Neutrophil (primary cell): ENCODE results near the gene ZNF506.
"Not testable (repeated sequence)": the region's sequence is repeated elsewhere in the genome, so short reads cannot be mapped to it uniquely, and the experiment has no call there.

Source experiments
- H3K27ac ChIP-seq: fragments of 200-600 bp; sonication (generic); 2 replicates; pipeline ENCODE4 v1.5.1; 2016; ENCODE audit warnings: mild to moderate bottlenecking, moderate library complexity
- H3K27me3 ChIP-seq: fragments of 200-600 bp; sonication (generic); 2 replicates; pipeline ENCODE4 v1.6.0; 2016; ENCODE audit warnings: mild to moderate bottlenecking
- H3K36me3 ChIP-seq: fragments of 200-600 bp; sonication (generic); 2 replicates; pipeline ENCODE4 v1.5.1; 2017
- H3K4me1 ChIP-seq, 2 experiments: fragments of 200-600 bp in 1 of 2; sonication (generic) in 1 of 2; 1 replicate in 1 of 2; 2 replicates in 1 of 2; pipeline versions ENCODE4 v1.5.1 to v1.6.1; 2013 to 2016; ENCODE audit warnings: low read depth in 1 of 2, low read length in 1 of 2, mild to moderate bottlenecking in 1 of 2, moderate library complexity in 1 of 2; ENCODE audit not compliant: control insufficient read depth in 1 of 2, insufficient read depth in 1 of 2
- H3K4me3 ChIP-seq, 2 experiments: fragments of 200-600 bp in 1 of 2; sonication (generic) in 1 of 2; 1 replicate in 1 of 2; 2 replicates in 1 of 2; pipeline ENCODE4 v1.5.1; 2013 to 2016; ENCODE audit warnings: low read depth in 1 of 2, low read length in 1 of 2, mild to moderate bottlenecking in 1 of 2, moderate library complexity in 1 of 2
- H3K9me3 ChIP-seq: fragments of 200-600 bp; sonication (generic); 2 replicates; pipeline ENCODE4 v1.5.1; 2016
- CTCF ChIP-seq: fragments of 200-600 bp; sonication (generic); IDR thresholded peaks from 2 replicates; pipeline ENCODE4 v1.5.1; 2016; ENCODE audit warnings: antibody characterized with exemption

Gene ZNF506

GRCh38 chr19:19858751-19859150 is 37.2 kb upstream of the ZNF506 start:
- no peak for TF ChIP-seq CTCF
- H3K9me3 ChIP-seq = no peaks in the 10 kb centered on the region
- peaks cover 0 to 3% of the 10 kb centered on the region in 2 experiments for H3K4me1 ChIP-seq
- H3K4me3 ChIP-seq = no peak overlapping the region
- H3K27ac ChIP-seq = no peak overlapping the region
- H3K36me3 ChIP-seq = no peaks in the 10 kb centered on the region
- peaks cover 9% of the 10 kb centered on the region for H3K27me3 ChIP-seq

- H3K4me3 ChIP-seq, H3K9me3 ChIP-seq, H3K4me1 ChIP-seq, H3K27ac ChIP-seq, H3K36me3 ChIP-seq, H3K27me3 ChIP-seq: not testable (repeated sequence)
Observed at GRCh38 chr19:19851740-19852139, 30.2 kb upstream of the ZNF506 start.

- no peaks in the 10 kb centered on the region for H3K27me3 ChIP-seq
- no peak for TF ChIP-seq CTCF
- no peak overlapping the region for H3K4me3 ChIP-seq
- H3K36me3 ChIP-seq = no peaks in the 10 kb centered on the region
- H3K4me1 ChIP-seq = no peaks in the 10 kb centered on the region
- H3K27ac ChIP-seq = no peak overlapping the region
- peaks cover 12% of the 10 kb centered on the region for H3K9me3 ChIP-seq
Observed at GRCh38 chr19:19849056-19849455, 27.5 kb upstream of the ZNF506 start.

DNA sequence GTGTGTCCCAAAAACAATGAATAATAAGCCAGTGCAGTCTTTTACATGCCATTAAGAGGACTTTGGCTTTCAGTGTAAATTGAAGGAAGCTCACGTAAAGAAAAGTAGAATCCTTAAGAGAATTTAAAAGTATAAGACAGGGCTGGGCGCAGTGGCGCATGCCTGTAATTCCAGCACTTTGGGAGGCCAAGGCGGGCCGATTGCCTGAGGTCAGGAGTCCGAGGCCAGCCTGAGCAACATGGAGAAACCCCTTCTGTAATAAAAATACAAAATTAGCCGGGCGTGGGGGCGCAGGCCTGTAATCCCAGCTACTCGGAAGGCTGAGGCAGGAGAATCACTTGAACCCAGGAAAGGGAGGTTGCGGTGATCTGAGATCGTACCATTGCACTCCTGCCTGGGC is 26.2 kb upstream of the ZNF506 start:
- no peak overlapping the region for H3K27ac ChIP-seq
- H3K4me3 ChIP-seq = no peak overlapping the region
- no peak for TF ChIP-seq CTCF
- peaks cover 17% of the 10 kb centered on the region for H3K9me3 ChIP-seq
- H3K36me3 ChIP-seq = no peaks in the 10 kb centered on the region
- no peaks in the 10 kb centered on the region for H3K4me1 ChIP-seq
- no peaks in the 10 kb centered on the region for H3K27me3 ChIP-seq

DNA sequence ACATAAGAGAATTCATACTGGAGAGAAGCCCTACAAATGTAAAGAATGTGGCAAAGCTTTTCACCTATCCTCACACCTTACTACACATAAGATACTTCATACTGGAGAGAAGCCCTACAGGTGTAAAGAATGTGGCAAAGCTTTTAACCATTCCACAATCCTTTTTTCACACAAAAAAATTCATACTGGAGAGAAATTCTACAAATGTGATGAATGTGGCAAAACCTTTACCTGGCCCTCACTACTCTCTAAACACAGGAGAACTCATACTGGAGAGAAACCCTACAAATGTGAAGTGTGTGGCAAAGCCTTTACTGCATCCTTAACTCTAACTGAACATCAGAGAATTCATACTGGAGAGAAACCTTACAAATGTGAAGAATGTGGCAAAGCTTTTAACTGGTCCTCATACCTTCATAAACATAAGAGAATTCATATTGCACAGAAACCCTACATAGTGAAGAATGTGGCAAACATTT is 14.0 kb upstream of the ZNF506 start:
- peaks cover 40% of the 10 kb centered on the region for H3K9me3 ChIP-seq
- H3K27ac ChIP-seq = no peak overlapping the region
- no peaks in the 10 kb centered on the region for H3K4me1 ChIP-seq
- no peaks in the 10 kb centered on the region for H3K36me3 ChIP-seq
- no peaks in the 10 kb centered on the region for H3K27me3 ChIP-seq
- TF ChIP-seq CTCF = no peak
- H3K4me3 ChIP-seq = no peak overlapping the region

DNA sequence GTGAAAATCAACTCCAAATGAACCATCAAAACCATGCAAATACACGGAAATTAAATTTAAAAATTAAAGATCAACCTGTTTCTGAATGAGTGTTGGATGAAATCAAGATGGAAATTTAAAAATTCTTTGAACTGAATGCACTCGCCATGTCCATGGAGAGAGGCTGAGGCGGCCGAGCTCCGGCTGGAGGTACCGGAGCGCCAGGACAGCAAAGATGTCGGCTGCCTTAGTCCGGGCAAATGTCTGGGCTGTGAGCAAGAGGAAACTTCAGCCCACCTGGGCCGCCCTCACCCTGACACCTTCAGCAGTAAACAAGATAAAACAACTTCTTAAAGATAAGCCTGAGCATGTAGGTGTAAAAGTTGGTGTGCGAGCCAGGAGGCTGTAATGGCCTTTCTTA is 5.3 kb upstream of the ZNF506 start:
- H3K27me3 ChIP-seq = no peaks in the 10 kb centered on the region
- H3K4me3 ChIP-seq = no peak overlapping the region
- H3K9me3 ChIP-seq = peaks cover 19% of the 10 kb centered on the region
- peaks cover 4% of the 10 kb centered on the region in 2 experiments for H3K4me1 ChIP-seq
- no peak for TF ChIP-seq CTCF
- no peak overlapping the region for H3K27ac ChIP-seq
- H3K36me3 ChIP-seq = no peaks in the 10 kb centered on the region
